ENCODE results near the gene ARHGAP29.

The ARHGAP29 gene

DNA sequence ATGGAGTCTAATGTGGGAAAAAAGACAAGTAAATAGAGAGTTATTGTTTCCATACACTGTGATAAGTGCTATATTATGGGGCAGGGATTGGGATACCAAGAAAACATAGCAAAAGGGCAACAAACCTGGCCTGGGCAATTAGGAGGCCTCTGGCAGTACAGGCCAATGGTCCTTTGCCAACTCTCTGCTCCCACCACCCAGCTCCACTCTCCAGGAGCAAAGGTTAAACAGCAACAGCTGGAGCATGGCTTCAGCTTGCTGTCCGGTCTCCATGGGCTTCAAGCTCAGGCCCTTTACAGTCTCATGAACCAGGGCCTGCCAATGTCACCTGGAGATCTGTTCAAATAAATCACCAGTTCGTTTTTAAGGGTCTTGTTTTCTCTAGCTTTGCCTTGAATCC lies 37.2 kb upstream of the ARHGAP29 start:
- Histone ChIP-seq H3K9ac (ENCODE audit: low read length) (no peak overlapping the region), H3F3A (ENCODE audit: insufficient read depth, low read length) (no peaks in the 10 kb centered on the region), H3K27ac (ENCODE audit: low read length) (no peak overlapping the region), H3K36me3 (replicated peaks; ENCODE audit: insufficient read depth, low read length) (no peaks in the 10 kb centered on the region), H4K20me1 (ENCODE audit: insufficient read depth, low read length) (no peaks in the 10 kb centered on the region), H3K4me1 (ENCODE audit: low read length) (no peaks in the 10 kb centered on the region), H3K27me3 (replicated peaks; ENCODE audit: insufficient read depth, low read length) (no peaks in the 10 kb centered on the region), H3K79me2 (ENCODE audit: low read length) (no peaks in the 10 kb centered on the region), H3K4me2 (ENCODE audit: low read depth, low read length) (no peak overlapping the region), H3K9me2 (replicated peaks; ENCODE audit: insufficient read depth, low read length) (no peaks in the 10 kb centered on the region), H3K4me3 (ENCODE audit: low read length) (no peak overlapping the region), H3K9me3 (replicated peaks; ENCODE audit: insufficient read depth, low read length) (no peaks in the 10 kb centered on the region), H2AFZ (ENCODE audit: low read length) (no peak overlapping the region)
- DNase-seq = no peak
- TF ChIP-seq EZH2phosphoT487 (IDR thresholded peaks at IDR 0.05; ENCODE audit: low read length) = no peak
- TF ChIP-seq, protein P1, sequence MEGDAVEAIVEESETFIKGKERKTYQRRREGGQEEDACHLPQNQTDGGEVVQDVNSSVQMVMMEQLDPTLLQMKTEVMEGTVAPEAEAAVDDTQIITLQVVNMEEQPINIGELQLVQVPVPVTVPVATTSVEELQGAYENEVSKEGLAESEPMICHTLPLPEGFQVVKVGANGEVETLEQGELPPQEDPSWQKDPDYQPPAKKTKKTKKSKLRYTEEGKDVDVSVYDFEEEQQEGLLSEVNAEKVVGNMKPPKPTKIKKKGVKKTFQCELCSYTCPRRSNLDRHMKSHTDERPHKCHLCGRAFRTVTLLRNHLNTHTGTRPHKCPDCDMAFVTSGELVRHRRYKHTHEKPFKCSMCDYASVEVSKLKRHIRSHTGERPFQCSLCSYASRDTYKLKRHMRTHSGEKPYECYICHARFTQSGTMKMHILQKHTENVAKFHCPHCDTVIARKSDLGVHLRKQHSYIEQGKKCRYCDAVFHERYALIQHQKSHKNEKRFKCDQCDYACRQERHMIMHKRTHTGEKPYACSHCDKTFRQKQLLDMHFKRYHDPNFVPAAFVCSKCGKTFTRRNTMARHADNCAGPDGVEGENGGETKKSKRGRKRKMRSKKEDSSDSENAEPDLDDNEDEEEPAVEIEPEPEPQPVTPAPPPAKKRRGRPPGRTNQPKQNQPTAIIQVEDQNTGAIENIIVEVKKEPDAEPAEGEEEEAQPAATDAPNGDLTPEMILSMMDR (IDR thresholded peaks at IDR 0.05; ENCODE audit: low read length) = no peak
- no peak for TF ChIP-seq EZH2 (optimal IDR thresholded peaks at IDR 0.05; ENCODE audit: low read depth, low read length)

DNA sequence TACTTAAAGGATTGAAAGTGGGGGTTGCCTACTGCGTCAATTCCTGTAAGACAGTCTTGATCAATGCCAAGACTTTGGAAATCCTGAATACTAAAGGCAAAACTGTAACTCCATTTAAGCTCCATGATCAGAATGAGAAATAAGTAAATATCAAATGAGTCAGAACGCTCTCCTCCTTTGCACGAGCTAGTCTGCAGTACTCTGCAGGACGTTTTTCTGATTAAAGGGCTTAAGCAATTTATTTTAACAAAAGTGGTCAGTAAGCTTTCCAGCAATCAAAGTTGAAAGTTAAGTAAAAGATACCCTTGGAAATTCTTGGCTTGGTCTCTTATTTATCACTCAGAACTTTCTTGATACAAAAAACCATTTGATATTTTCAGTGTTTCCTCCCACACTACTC lies 35.7 kb upstream of the ARHGAP29 start:
- Histone ChIP-seq H4K20me1 (ENCODE audit: insufficient read depth, low read length) (no peaks in the 10 kb centered on the region), H3K27me3 (replicated peaks; ENCODE audit: insufficient read depth, low read length) (no peaks in the 10 kb centered on the region), H3K9me3 (replicated peaks; ENCODE audit: insufficient read depth, low read length) (no peaks in the 10 kb centered on the region), H2AFZ (ENCODE audit: low read length) (no peak overlapping the region), H3K36me3 (replicated peaks; ENCODE audit: insufficient read depth, low read length) (no peaks in the 10 kb centered on the region), H3K79me2 (ENCODE audit: low read length) (no peaks in the 10 kb centered on the region), H3K9me2 (replicated peaks; ENCODE audit: insufficient read depth, low read length) (no peaks in the 10 kb centered on the region), H3K4me2 (ENCODE audit: low read depth, low read length) (no peak overlapping the region), H3K4me3 (ENCODE audit: low read length) (no peak overlapping the region), H3K9ac (ENCODE audit: low read length) (no peak overlapping the region), H3K27ac (ENCODE audit: low read length) (no peak overlapping the region), H3K4me1 (ENCODE audit: low read length) (no peaks in the 10 kb centered on the region), H3F3A (ENCODE audit: insufficient read depth, low read length) (no peaks in the 10 kb centered on the region)
- no peak for DNase-seq
- TF ChIP-seq, protein P1 (IDR thresholded peaks at IDR 0.05; ENCODE audit: low read length) = no peak
- no peak for TF ChIP-seq EZH2phosphoT487 (IDR thresholded peaks at IDR 0.05; ENCODE audit: low read length)
- no peak for TF ChIP-seq EZH2 (optimal IDR thresholded peaks at IDR 0.05; ENCODE audit: low read depth, low read length)

DNA sequence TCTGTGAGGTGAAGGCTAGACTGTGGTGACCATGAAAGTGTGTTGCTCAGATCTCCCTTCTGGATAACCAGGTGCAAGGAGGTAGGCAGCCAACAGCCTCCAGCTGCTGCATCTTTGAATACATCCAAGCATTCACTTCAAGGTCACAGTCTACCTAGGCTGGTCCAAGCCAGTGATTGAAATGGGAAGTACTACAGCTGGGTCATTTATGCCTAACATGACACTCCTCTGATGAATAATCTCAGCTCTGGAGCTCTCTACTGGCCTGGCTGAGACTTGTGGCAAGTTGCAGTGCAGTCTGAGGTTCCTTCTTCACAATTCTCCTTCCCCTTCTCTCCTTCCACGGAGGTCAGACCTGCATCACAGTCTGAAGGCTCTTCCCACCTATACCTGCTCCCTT lies 35.0 kb upstream of the ARHGAP29 start:
- H3F3A ChIP-seq (ENCODE audit: insufficient read depth, low read length) = no peaks in the 10 kb centered on the region
- H3K9me2 ChIP-seq (replicated peaks; ENCODE audit: insufficient read depth, low read length) = no peaks in the 10 kb centered on the region
- H3K79me2 ChIP-seq (ENCODE audit: low read length) = no peaks in the 10 kb centered on the region
- no peak for TF ChIP-seq EZH2 (optimal IDR thresholded peaks at IDR 0.05; ENCODE audit: low read depth, low read length)
- TF ChIP-seq, protein P1 (IDR thresholded peaks at IDR 0.05; ENCODE audit: low read length) = no peak
- H4K20me1 ChIP-seq (ENCODE audit: insufficient read depth, low read length) = no peaks in the 10 kb centered on the region
- H3K27me3 ChIP-seq (replicated peaks; ENCODE audit: insufficient read depth, low read length) = no peaks in the 10 kb centered on the region
- H3K36me3 ChIP-seq (replicated peaks; ENCODE audit: insufficient read depth, low read length) = no peaks in the 10 kb centered on the region
- no peaks in the 10 kb centered on the region for H3K9me3 ChIP-seq (replicated peaks; ENCODE audit: insufficient read depth, low read length)
- H3K4me2 ChIP-seq (ENCODE audit: low read depth, low read length) = no peak overlapping the region
- H3K9ac ChIP-seq (ENCODE audit: low read length) = no peak overlapping the region
- DNase-seq = no peak
- H3K27ac ChIP-seq (ENCODE audit: low read length) = no peak overlapping the region
- no peaks in the 10 kb centered on the region for H3K4me1 ChIP-seq (ENCODE audit: low read length)
- no peak overlapping the region for H3K4me3 ChIP-seq (ENCODE audit: low read length)
- H2AFZ ChIP-seq (ENCODE audit: low read length) = no peak overlapping the region

Measured in MM.1S (cell line).